K562 (cell line): Measurements from ENCODE around the gene MTOR. TPM values are rescaled to one million over a fixed set of nuclear protein-coding genes. Genes with fewer than 3 reads are reported as not detected.
A peak's percentile ranks its signal among the peaks of the same experiment; 100 is the strongest.

Experiments used
- BACH1 ChIP-seq: fragments of 200-800 bp; sonication (Bioruptor generic); IDR thresholded peaks from 2 replicates; pipeline ENCODE4 v1.6.1; 2016; ENCODE audit warnings: missing genetic modification characterization, missing compliant biosample characterization
- BRCA1 ChIP-seq, 2 experiments: fragments of 450-650 bp in 1 of 2; sonication (generic) in 1 of 2; formaldehyde crosslinking in 1 of 2; IDR thresholded peaks; 2 replicates each; pipeline versions ENCODE4 v1.5.0 to v1.6.1; 2017 to 2020; ENCODE audit warnings: mild to moderate bottlenecking in 1 of 2, missing genetic modification reagents in 1 of 2
- CBFA2T3 ChIP-seq: fragments of 450-650 bp; IDR thresholded peaks from 2 replicates; pipeline ENCODE4 v1.6.1; 2017
- CHCHD3 ChIP-seq: fragments of 250-450 bp; sonication (Bioruptor Pico); IDR thresholded peaks from 2 replicates; pipeline ENCODE4 v2.1.2; 2022; ENCODE audit warnings: mild to moderate bottlenecking
- CXXC5 ChIP-seq: fragments of 250-450 bp; sonication (Bioruptor Pico); IDR thresholded peaks from 2 replicates; pipeline ENCODE4 v1.8.0; 2022; ENCODE audit warnings: inconsistent platforms, mild to moderate bottlenecking, moderate library complexity
- E2F3 ChIP-seq: fragments of 250-450 bp; sonication (Bioruptor Pico); IDR thresholded peaks from 2 replicates; pipeline ENCODE4 v1.4.0; 2020; ENCODE audit warnings: mild to moderate bottlenecking
- ELF2 ChIP-seq: fragments of 250-450 bp; sonication (Bioruptor Pico); IDR thresholded peaks from 2 replicates; pipeline ENCODE4 v1.5.0; 2021; ENCODE audit warnings: mild to moderate bottlenecking
- GATAD2B ChIP-seq: fragments of 450-650 bp; IDR thresholded peaks from 2 replicates; pipeline ENCODE4 v1.6.1; 2017; ENCODE audit warnings: mild to moderate bottlenecking, borderline replicate concordance
- MYBL2 ChIP-seq, 2 experiments: fragments of 450-650 bp in 1 of 2; sonication (generic) in 1 of 2; formaldehyde crosslinking in 1 of 2; IDR thresholded peaks; 2 replicates each; pipeline versions ENCODE4 v1.6.1 to v1.8.1; 2017 to 2022; ENCODE audit warnings: borderline replicate concordance in 1 of 2, inconsistent platforms in 1 of 2, low read depth in 1 of 2, mild to moderate bottlenecking in 1 of 2, missing genetic modification reagents in 1 of 2, moderate library complexity in 1 of 2
- NEUROD1 ChIP-seq: fragments of 150-350 bp; IDR thresholded peaks from 2 replicates; pipeline ENCODE4 v1.6.1; 2014; ENCODE audit warnings: borderline replicate concordance, low read length, low read depth; ENCODE audit not compliant: partially characterized antibody
- STAT5A ChIP-seq: IDR thresholded peaks from 2 replicates; pipeline ENCODE4 v1.6.1; 2012; ENCODE audit warnings: low read length, inconsistent platforms, borderline replicate concordance
- TAF9B ChIP-seq: fragments of 450-650 bp; IDR thresholded peaks from 2 replicates; pipeline ENCODE4 v1.6.1; 2018; ENCODE audit warnings: mild to moderate bottlenecking; ENCODE audit not compliant: partially characterized antibody
- YY1 ChIP-seq, 3 experiments: IDR thresholded peaks; 2 replicates each; pipeline ENCODE4 v1.6.1; 2011; ENCODE audit warnings: low read length in 2 of 3, mild to moderate bottlenecking in 2 of 3, moderate library complexity in 2 of 3, borderline replicate concordance in 1 of 3, control low read depth in 1 of 3, low read depth in 1 of 3; ENCODE audit not compliant: insufficient read depth in 3 of 3, insufficient replicate concordance in 2 of 3, control insufficient read depth in 1 of 3, insufficient read length in 1 of 3; ENCODE audit errors: extremely low read depth in 1 of 3
- ZC3H11A ChIP-seq: IDR thresholded peaks from 2 replicates; pipeline ENCODE4 v1.6.1; 2012; ENCODE audit warnings: low read depth, low read length, improper control_type of control experiment
- ZNF146 ChIP-seq: IDR thresholded peaks from one replicate; pipeline ENCODE4 v1.6.1; 2018; ENCODE audit warnings: missing compliant biosample characterization; ENCODE audit not compliant: unreplicated experiment
- ZSCAN29 ChIP-seq: fragments of 450-650 bp; IDR thresholded peaks from 2 replicates; pipeline ENCODE4 v1.6.1; 2017
- ZZZ3 ChIP-seq: fragments of 450-650 bp; IDR thresholded peaks from 2 replicates; pipeline ENCODE4 v1.6.1; 2016; ENCODE audit warnings: antibody characterized with exemption, mild to moderate bottlenecking, moderate library complexity
- polyA plus RNA-seq, 8 experiments: library from polyadenylated mRNA; depleted of rRNA in 4 of 8; stranded (reverse) in 5 of 8; unstranded in 3 of 8; fragments of >200 nt; fragmentation: Nextera tagmentation in 2 of 8; fragmentation: Illumina TruSeq in 1 of 8; extraction: Ambion mirVana in 2 of 8; extraction: Trizol in 1 of 8; gene quantifications; 2 replicates each; pipeline versions ENCODE4 v1.2.1 to v1.2.3, GENCODE V29; 2011 to 2014; ENCODE audit warnings: inconsistent platforms in 1 of 8, missing spikeins in 1 of 8
- total RNA-seq, 7 experiments: library from RNA; depleted of rRNA in 6 of 7; stranded (reverse); fragments of >200 nt in 6 of 7; fragmentation: Illumina TruSeq in 2 of 7; extraction: Trizol in 2 of 7; gene quantifications; 2 replicates each; pipeline versions ENCODE4 v1.2.1 to v1.2.3, GENCODE V29; 2011 to 2021; ENCODE audit warnings: low replicate concordance in 1 of 7
- TF ChIP-seq, protein P1 (sequence below): fragments of 450-650 bp; IDR thresholded peaks from 2 replicates; pipeline ENCODE4 v1.6.1; 2017; ENCODE audit warnings: antibody characterized with exemption, mild to moderate bottlenecking
- TF ChIP-seq, protein P2 (sequence below): sonication (generic); formaldehyde crosslinking; IDR thresholded peaks from 2 replicates; pipeline ENCODE4 v1.8.0; 2022; ENCODE audit warnings: mild to moderate bottlenecking, missing genetic modification reagents
- TF ChIP-seq, protein P3 (sequence below): fragments of 250-450 bp; sonication (Bioruptor Pico); IDR thresholded peaks from 2 replicates; pipeline ENCODE4 v1.4.0; 2020; ENCODE audit warnings: borderline replicate concordance

The MTOR gene
- total and polyA plus RNA-seq, 9 of the 15 experiments (the other 6 are each of a cell fraction or from before 2014, with no cell fraction given), result 11.4 to 71.4 (median 52.2) TPM

- TF ChIP-seq, protein P1, sequence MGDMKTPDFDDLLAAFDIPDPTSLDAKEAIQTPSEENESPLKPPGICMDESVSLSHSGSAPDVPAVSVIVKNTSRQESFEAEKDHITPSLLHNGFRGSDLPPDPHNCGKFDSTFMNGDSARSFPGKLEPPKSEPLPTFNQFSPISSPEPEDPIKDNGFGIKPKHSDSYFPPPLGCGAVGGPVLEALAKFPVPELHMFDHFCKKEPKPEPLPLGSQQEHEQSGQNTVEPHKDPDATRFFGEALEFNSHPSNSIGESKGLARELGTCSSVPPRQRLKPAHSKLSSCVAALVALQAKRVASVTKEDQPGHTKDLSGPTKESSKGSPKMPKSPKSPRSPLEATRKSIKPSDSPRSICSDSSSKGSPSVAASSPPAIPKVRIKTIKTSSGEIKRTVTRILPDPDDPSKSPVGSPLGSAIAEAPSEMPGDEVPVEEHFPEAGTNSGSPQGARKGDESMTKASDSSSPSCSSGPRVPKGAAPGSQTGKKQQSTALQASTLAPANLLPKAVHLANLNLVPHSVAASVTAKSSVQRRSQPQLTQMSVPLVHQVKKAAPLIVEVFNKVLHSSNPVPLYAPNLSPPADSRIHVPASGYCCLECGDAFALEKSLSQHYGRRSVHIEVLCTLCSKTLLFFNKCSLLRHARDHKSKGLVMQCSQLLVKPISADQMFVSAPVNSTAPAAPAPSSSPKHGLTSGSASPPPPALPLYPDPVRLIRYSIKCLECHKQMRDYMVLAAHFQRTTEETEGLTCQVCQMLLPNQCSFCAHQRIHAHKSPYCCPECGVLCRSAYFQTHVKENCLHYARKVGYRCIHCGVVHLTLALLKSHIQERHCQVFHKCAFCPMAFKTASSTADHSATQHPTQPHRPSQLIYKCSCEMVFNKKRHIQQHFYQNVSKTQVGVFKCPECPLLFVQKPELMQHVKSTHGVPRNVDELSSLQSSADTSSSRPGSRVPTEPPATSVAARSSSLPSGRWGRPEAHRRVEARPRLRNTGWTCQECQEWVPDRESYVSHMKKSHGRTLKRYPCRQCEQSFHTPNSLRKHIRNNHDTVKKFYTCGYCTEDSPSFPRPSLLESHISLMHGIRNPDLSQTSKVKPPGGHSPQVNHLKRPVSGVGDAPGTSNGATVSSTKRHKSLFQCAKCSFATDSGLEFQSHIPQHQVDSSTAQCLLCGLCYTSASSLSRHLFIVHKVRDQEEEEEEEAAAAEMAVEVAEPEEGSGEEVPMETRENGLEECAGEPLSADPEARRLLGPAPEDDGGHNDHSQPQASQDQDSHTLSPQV, result peak; percentile 58
- TF ChIP-seq ELF2 (CRISPR knock-in tag), result no peak
- TF ChIP-seq TAF9B, result no peak
- TF ChIP-seq YY1 (IDR thresholded peaks at IDR 0.05; ENCODE audit: borderline replicate concordance in 1 of 3, control insufficient read depth in 1 of 3, extremely low read depth in 1 of 3, insufficient read depth in 3 of 3, insufficient read length in 1 of 3, insufficient replicate concordance in 2 of 3, low read depth in 1 of 3, low read length in 2 of 3), result peak in 2 of 3 experiments; percentile 14 to 45
- no peak for TF ChIP-seq CHCHD3
- peak; percentile 85 for TF ChIP-seq NEUROD1
- TF ChIP-seq MYBL2 (IDR thresholded peaks at IDR 0.05; ENCODE audit: low read depth), result no peak
- no peak for TF ChIP-seq MYBL2 (CRISPR knock-in tag; IDR thresholded peaks at IDR 0.05; ENCODE audit: borderline replicate concordance)
- TF ChIP-seq CBFA2T3, result no peak
- TF ChIP-seq ZC3H11A, result no peak
- no peak for TF ChIP-seq STAT5A
- no peak for TF ChIP-seq ZZZ3
- TF ChIP-seq BRCA1 (IDR thresholded peaks at IDR 0.05), result no peak
- TF ChIP-seq BRCA1 (CRISPR knock-in tag; IDR thresholded peaks at IDR 0.05), result no peak
- no peak for TF ChIP-seq ZNF146
- no peak; the same call in 1 of the 2 replicates for TF ChIP-seq E2F3 (CRISPR knock-in tag)
- TF ChIP-seq, protein P2, sequence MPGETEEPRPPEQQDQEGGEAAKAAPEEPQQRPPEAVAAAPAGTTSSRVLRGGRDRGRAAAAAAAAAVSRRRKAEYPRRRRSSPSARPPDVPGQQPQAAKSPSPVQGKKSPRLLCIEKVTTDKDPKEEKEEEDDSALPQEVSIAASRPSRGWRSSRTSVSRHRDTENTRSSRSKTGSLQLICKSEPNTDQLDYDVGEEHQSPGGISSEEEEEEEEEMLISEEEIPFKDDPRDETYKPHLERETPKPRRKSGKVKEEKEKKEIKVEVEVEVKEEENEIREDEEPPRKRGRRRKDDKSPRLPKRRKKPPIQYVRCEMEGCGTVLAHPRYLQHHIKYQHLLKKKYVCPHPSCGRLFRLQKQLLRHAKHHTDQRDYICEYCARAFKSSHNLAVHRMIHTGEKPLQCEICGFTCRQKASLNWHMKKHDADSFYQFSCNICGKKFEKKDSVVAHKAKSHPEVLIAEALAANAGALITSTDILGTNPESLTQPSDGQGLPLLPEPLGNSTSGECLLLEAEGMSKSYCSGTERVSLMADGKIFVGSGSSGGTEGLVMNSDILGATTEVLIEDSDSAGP, result no peak
- TF ChIP-seq ZSCAN29, result no peak
- no peak for TF ChIP-seq BACH1
- TF ChIP-seq CXXC5, result peak; percentile 93
- TF ChIP-seq, protein P3, sequence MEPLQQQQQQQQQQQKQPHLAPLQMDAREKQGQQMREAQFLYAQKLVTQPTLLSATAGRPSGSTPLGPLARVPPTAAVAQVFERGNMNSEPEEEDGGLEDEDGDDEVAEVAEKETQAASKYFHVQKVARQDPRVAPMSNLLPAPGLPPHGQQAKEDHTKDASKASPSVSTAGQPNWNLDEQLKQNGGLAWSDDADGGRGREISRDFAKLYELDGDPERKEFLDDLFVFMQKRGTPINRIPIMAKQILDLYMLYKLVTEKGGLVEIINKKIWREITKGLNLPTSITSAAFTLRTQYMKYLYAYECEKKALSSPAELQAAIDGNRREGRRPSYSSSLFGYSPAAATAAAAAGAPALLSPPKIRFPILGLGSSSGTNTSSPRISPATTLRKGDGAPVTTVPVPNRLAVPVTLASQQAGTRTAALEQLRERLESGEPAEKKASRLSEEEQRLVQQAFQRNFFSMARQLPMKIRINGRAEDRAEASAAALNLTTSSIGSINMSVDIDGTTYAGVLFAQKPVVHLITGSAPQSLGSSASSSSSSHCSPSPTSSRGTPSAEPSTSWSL (CRISPR knock-in tag), result no peak
- peak; percentile 92 for TF ChIP-seq GATAD2B
Observed at GRCh38 chr1:11059968-11060830, 202.2 kb downstream of the MTOR start, which contains the start of gene SRM (continued).
